Esophagus squamous epithelium (tissue), 5 donors: ENCODE data around the gene NCOR2. TPM values are rescaled to one million over a fixed set of nuclear protein-coding genes. Genes with fewer than 3 reads are reported as not detected.

Experiments
- DNase-seq: peaks from one replicate; lab custom pipeline; 2025; lab: John Stamatoyannopoulos, UW
- H3K27ac ChIP-seq, 4 donors: fragments of 200-600 bp; sonication (generic); one replicate each; pipeline ENCODE4 v1.5.1; 2016 to 2019; ENCODE audit warnings: mild to moderate bottlenecking in 1 of 4
- H3K27me3 ChIP-seq, 4 donors: fragments of 200-600 bp; sonication (generic); 1 replicate in 3 of 4; 2 replicates in 1 of 4; pipeline versions ENCODE4 v1.5.1 to v1.6.0; 2017 to 2021; ENCODE audit warnings: antibody characterized with exemption in 1 of 4
- H3K36me3 ChIP-seq, 3 donors: fragments of 200-600 bp; sonication (generic); one replicate each; pipeline ENCODE4 v1.5.1; 2016 to 2019
- H3K4me1 ChIP-seq, 3 donors: fragments of 200-600 bp; sonication (generic); one replicate each; pipeline ENCODE4 v1.5.1; 2017 to 2019
- H3K4me3 ChIP-seq, 4 donors: fragments of 200-600 bp; sonication (generic); 1 replicate in 3 of 4; 2 replicates in 1 of 4; pipeline ENCODE4 v1.5.1; 2016 to 2019; ENCODE audit warnings: mild to moderate bottlenecking in 2 of 4, moderate library complexity in 1 of 4
- H3K9me3 ChIP-seq, 3 donors: fragments of 200-600 bp; sonication (generic); one replicate each; pipeline ENCODE4 v1.5.1; 2016 to 2019
- CTCF ChIP-seq, 6 experiments: fragments of 450-650 bp in 4 of 6; fragments of 200-600 bp in 2 of 6; sonication (generic) in 2 of 6; IDR thresholded peaks; one replicate each; pipeline ENCODE4 v1.5.1; 2016 to 2019; ENCODE audit warnings: antibody characterized with exemption in 6 of 6, mild to moderate bottlenecking in 4 of 6, moderate library complexity in 4 of 6
- POLR2A ChIP-seq, 4 donors: fragments of 450-650 bp; IDR thresholded peaks; one replicate each; pipeline ENCODE4 v1.6.1; 2017; ENCODE audit warnings: antibody characterized with exemption in 4 of 4, mild to moderate bottlenecking in 4 of 4, moderate library complexity in 3 of 4
- WGBS, 2 donors: methylation state at CpG; one replicate each; pipeline ENCODE4 v1.1.5; 2018; 5-methylcytosine and 5-hydroxymethylcytosine counted together
- intact Hi-C: fragments of 100-400 bp; cut with DNase I; formaldehyde crosslinking; loops from one replicate; pipeline ENCODE4 v1.15.0; 2022
- total RNA-seq, 4 donors: library from RNA; depleted of rRNA; stranded (reverse); fragments of >200 nt; gene quantifications; one replicate each; pipeline ENCODE4 v1.1.0, GENCODE V29; 2016
- donor health status: DM: yes; HTN: yes; CAD: no.

NCOR2 gene
- total RNA-seq, 4 donors from 2014 or later: 17.7 to 84.1 (median 45.6) TPM

DNA sequence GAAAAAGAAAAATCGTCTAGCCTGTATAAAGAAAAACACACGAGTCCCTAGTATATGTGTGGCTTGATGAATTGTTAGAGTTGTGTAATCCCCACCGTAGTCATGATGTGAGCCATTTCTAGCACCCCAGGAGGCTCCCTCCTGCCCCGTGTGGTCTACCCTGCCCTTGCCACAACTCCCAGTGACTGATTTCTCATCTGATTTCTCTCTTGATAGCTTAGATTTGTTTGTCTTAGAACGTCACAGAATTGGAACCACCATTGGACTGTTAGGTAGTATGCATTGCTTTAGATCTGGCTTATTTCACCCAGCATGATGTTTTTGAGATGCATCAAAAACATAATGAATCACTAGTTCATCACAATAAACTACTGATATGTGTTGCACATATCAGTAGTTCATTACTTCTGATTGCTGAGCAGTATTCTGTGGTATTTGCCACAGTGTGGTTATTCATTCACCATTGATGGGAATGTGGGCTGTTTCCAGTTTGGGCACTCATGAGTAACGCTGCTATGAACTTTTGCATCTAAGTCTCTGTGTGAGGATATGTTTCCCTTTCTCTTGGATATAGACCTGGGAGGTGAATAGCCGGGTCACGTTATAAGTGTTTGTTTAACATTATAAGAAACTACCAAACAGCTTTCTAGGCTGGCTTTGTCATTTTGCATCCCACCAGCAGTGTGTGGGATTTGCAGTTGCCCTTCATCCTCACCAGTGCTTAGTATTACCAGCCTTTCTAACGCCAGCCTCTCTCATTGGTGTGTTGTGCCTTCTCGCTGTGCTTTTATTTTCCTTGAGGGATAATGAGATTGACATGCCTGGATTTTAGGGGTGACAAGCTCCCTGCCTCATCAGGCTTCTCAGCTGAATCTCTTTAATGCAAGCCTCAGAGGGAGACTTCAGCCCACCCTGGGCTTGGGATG is 31.9 kb upstream of the NCOR2 start:
- TF ChIP-seq POLR2A (IDR thresholded peaks at IDR 0.05): no peak
- no peak for TF ChIP-seq CTCF (IDR thresholded peaks at IDR 0.05)
- Histone ChIP-seq H3K27me3 (no peaks in the 10 kb centered on the region), H3K4me1 (no peaks in the 10 kb centered on the region), H3K36me3 (no peaks in the 10 kb centered on the region), H3K4me3 (no peak overlapping the region), H3K9me3 (no peaks in the 10 kb centered on the region), H3K27ac (no peak overlapping the region)
- 68 to 79% methylated on average over 10 of the region's 10 CpGs for WGBS, 2 donors
- intact Hi-C loops: no loop called here
- no peak for DNase-seq

DNA sequence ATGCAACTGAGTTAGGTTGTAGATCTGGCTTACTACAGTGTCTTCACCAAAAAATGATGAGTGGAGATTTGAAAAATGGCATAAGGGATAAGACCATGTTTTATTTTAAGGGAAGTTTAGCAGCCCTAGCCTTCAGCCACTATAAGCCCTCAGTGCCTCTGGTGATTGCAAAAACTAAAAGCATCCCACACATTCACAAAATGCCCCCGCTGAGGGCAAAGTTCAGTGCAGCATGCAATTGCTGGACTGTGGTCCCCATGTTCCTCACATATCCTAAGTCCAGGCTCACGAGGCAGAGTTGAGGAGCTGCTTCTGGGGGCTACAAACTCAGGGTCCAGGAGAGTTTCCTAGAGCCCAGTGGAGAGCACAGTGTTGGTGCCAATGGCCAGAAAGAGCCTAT is 29.6 kb upstream of the NCOR2 start:
- Histone ChIP-seq H3K4me3 (no peak overlapping the region), H3K36me3 (no peaks in the 10 kb centered on the region), H3K4me1 (peaks cover under 1 to 9% (median 5%) of the 10 kb centered on the region in 3 donors), H3K27me3 (no peaks in the 10 kb centered on the region), H3K27ac (no peak overlapping the region), H3K9me3 (no peaks in the 10 kb centered on the region)
- TF ChIP-seq CTCF (IDR thresholded peaks at IDR 0.05): no peak
- TF ChIP-seq POLR2A (IDR thresholded peaks at IDR 0.05): no peak
- intact Hi-C loops: no loop called here
- no peak for DNase-seq
- WGBS, 2 donors: 86 to 92% methylated on average over 1 of the region's 2 CpGs

DNA sequence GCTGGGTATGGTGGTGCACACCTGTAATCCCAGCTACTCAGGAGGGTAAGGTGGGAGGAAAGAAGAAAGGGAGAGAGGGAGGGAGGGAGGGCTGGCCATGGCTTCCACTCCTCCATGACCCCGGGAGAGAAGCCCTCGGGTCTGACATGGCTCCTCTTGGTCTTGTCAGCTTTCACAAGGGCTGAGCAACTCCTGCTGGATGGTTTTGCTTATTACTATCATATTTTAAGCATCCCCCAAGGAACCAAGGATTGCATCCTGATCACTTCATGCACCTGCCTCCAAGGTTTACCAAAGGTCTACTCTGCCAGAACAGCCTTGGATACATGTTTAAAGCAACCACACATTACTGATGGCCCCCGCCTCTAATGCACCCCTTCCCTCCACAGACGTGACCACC is 28.0 kb upstream of the NCOR2 start:
- Histone ChIP-seq H3K4me1 (peaks cover 7 to 17% (median 11%) of the 10 kb centered on the region in 3 donors), H3K27ac (no peak overlapping the region), H3K27me3 (no peaks in the 10 kb centered on the region), H3K4me3 (no peak overlapping the region), H3K9me3 (no peaks in the 10 kb centered on the region), H3K36me3 (no peaks in the 10 kb centered on the region)
- no peak for DNase-seq
- intact Hi-C loops: no loop called here
- 72 to 75% methylated on average over 4 of the region's 4 CpGs for WGBS, 2 donors
- no peak for TF ChIP-seq POLR2A (IDR thresholded peaks at IDR 0.05)
- TF ChIP-seq CTCF (IDR thresholded peaks at IDR 0.05): no peak

DNA sequence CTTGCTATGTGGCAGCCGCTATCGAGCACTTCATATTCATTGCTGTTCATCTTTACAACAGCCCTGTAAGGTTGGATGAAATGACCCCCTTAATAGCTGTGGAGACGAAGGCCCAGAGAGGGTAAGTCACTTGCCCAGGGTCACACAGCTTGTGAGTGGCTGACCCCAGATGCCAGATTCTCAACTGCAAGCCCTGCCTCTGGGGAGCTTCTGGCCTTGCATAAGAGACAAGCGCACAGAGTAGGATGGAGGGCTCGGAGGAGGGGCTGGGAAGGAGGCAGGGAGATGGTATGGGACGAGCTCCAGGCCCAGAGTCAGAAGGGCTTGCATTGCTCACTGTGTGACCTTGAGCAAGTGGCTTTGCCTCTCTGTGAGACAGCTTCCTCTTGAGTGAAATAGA is 27.4 kb upstream of the NCOR2 start:
- 89 to 90% methylated on average over 3 to 6 of the region's 6 CpGs for WGBS, 2 donors
- Histone ChIP-seq H3K4me3 (no peak overlapping the region), H3K9me3 (no peaks in the 10 kb centered on the region), H3K27ac (no peak overlapping the region), H3K4me1 (peaks cover 7 to 17% (median 11%) of the 10 kb centered on the region in 3 donors), H3K36me3 (no peaks in the 10 kb centered on the region), H3K27me3 (no peaks in the 10 kb centered on the region)
- TF ChIP-seq CTCF (IDR thresholded peaks at IDR 0.05): no peak
- intact Hi-C loops: no loop called here
- DNase-seq: no peak

DNA sequence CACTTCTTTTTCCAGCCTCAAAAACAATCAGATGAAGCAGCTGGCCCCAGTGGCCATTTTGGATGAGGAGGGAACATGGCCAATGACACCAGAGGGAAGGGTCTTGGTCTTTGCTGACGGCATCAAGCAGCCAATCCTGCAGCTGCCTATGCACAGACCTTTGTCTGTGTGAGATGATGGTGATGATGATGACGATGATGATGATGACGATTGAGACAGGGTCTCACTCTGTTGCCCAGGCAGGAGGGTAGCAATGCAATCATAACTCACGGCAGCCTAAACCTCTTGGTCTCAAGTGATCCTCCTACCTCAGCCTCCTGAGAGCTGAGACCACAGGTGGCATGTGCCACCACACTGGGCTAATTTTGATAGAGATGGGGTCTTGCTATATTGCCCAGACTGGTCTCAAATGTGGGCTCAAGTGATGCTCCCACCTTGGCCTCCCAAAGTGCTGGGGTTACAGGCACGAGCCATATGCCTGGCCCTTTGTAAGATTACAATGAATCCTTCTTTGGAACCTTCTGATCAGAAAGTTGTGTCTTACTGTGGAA is 26.5 kb upstream of the NCOR2 start:
- Histone ChIP-seq H3K36me3 (no peaks in the 10 kb centered on the region), H3K4me1 (peaks cover 7 to 25% (median 16%) of the 10 kb centered on the region in 3 donors), H3K27ac (no peak overlapping the region), H3K4me3 (no peak overlapping the region), H3K27me3 (no peaks in the 10 kb centered on the region), H3K9me3 (no peaks in the 10 kb centered on the region)
- DNase-seq: no peak
- WGBS, 2 donors: 87 to 92% methylated on average over 4 to 5 of the region's 5 CpGs
- intact Hi-C loops: no loop called here
- TF ChIP-seq POLR2A (IDR thresholded peaks at IDR 0.05): no peak
- TF ChIP-seq CTCF (IDR thresholded peaks at IDR 0.05): no peak
